Tibial artery (tissue), 4 donors: ENCODE data around the gene PTPN2.

Experiments
- DNase-seq, 2 donors: peaks; one replicate each; pipeline ENCODE4 v3.0.0-alpha.2; 2019
- H3K27ac ChIP-seq, 2 donors: fragments of 200-600 bp; sonication (generic) in 1 of 2; 1 replicate in 1 of 2; 2 replicates in 1 of 2; pipeline ENCODE4 v1.5.1; 2018 to 2019; ENCODE audit warnings: mild to moderate bottlenecking in 1 of 2
- H3K27me3 ChIP-seq, 2 donors: fragments of 200-600 bp; sonication (generic) in 1 of 2; one replicate each; pipeline versions ENCODE4 v1.5.1 to v1.6.0; 2016 to 2019
- H3K36me3 ChIP-seq, 3 donors: fragments of 200-600 bp; sonication (generic) in 2 of 3; one replicate each; pipeline ENCODE4 v1.5.1; 2016 to 2019; ENCODE audit warnings: mild to moderate bottlenecking in 2 of 3
- H3K4me1 ChIP-seq, 4 donors: fragments of 200-600 bp; sonication (generic) in 2 of 4; 1 replicate in 3 of 4; 2 replicates in 1 of 4; pipeline ENCODE4 v1.5.1; 2016 to 2019
- H3K4me3 ChIP-seq, 2 donors: fragments of 200-600 bp; sonication (generic) in 1 of 2; 1 replicate in 1 of 2; 2 replicates in 1 of 2; pipeline ENCODE4 v1.5.1; 2018 to 2019; ENCODE audit warnings: mild to moderate bottlenecking in 2 of 2
- H3K9me3 ChIP-seq, 3 donors: fragments of 200-600 bp; sonication (generic) in 1 of 3; one replicate each; pipeline ENCODE4 v1.5.1; 2016 to 2019
- CTCF ChIP-seq, 2 experiments: fragments of 200-600 bp in 1 of 2; fragments of 450-650 bp in 1 of 2; IDR thresholded peaks; one replicate each; pipeline ENCODE4 v1.5.1; 2017 to 2019; ENCODE audit warnings: antibody characterized with exemption in 2 of 2, mild to moderate bottlenecking in 1 of 2, moderate library complexity in 1 of 2
- intact Hi-C: fragments of 100-400 bp; cut with DNase I; formaldehyde crosslinking; loops from one replicate; pipeline ENCODE4 v1.15.0; 2023; ENCODE audit warnings: low total_unique reads

PTPN2 gene

GRCh38 chr18:12840382-12840781 lies 43.7 kb downstream of the PTPN2 start:
- intact Hi-C loops: no loop called here
- Histone ChIP-seq H3K27ac (no peak overlapping the region), H3K27me3 (no peaks in the 10 kb centered on the region), H3K4me3 (no peak overlapping the region), H3K9me3 (no peaks in the 10 kb centered on the region), H3K4me1 (peaks cover 0 to 20% (median 14%) of the 10 kb centered on the region in 4 donors), H3K36me3 (peaks cover 3 to 5% (median 4%) of the 10 kb centered on the region in 3 donors)
- no peak for DNase-seq
- no peak for TF ChIP-seq CTCF (IDR thresholded peaks at IDR 0.05)

DNA sequence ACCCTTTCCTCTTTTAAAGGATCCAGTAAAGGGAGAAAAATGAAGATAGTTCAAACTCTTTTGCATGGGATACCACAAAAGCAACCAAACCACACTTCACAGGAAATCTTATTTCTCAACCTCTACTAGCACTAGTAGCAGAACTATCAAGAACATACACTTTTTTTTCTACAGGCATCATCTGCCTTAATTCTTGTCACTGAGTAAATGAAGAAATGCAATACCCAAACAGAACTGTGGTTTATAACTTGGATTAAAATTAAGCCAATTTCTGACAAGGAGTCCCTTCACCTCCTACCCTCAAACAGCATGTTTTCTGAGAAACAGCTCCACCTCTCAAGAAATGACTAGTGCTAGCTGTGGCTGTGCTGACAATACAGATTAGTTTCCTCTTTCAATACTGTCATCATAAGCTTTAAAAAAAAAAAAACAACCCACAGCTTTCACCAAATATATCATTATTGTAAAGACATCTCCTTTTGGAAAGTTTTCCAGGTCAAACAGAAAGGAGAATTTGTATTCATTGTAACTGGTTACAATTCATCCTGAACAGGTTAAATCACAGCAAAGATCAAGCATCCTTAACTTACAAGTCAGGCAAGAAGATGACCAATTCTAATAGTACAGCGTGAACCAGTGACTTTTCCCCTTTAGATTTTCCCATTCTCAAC lies 44.4 kb downstream of the PTPN2 start:
- no peak overlapping the region for H3K27ac ChIP-seq
- H3K4me1 ChIP-seq: peaks cover 0 to 20% (median 14%) of the 10 kb centered on the region in 4 donors
- no peaks in the 10 kb centered on the region for H3K9me3 ChIP-seq
- no peak for TF ChIP-seq CTCF (IDR thresholded peaks at IDR 0.05)
- no peak overlapping the region for H3K4me3 ChIP-seq
- intact Hi-C loops: no loop called here
- no peaks in the 10 kb centered on the region for H3K27me3 ChIP-seq
- H3K36me3 ChIP-seq: peaks cover 3 to 5% (median 4%) of the 10 kb centered on the region in 3 donors
- DNase-seq: no peak

GRCh38 chr18:12839057-12839525 lies 44.9 kb downstream of the PTPN2 start:
- intact Hi-C loops: no loop called here
- Histone ChIP-seq H3K4me1 (peaks cover 0 to 20% (median 14%) of the 10 kb centered on the region in 4 donors), H3K27ac (no peak overlapping the region)

DNA sequence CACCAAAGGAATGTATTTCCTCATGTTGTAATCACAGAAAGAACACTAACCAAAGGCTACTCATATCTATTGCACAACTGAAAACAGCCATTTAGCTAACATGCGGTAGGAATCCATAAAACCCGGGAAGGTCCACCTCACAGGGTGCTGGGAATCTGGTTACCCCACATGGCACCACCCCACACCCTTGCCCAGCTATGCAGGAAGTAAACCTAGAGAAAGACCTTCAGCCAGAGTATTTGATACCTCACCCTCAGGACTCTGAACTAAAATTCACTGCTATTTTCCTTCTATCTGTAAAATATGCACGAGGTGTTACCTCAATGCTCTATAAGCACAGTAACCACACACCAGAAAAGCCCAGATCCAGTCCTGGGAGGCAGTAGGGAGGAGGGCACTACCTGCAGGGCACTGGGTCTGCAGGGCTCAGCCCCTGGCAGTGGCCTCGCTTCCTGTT lies 45.8 kb downstream of the PTPN2 start:
- intact Hi-C loops: no loop called here

More at GRCh38 chr18:12839057-12839525, 44.9 kb downstream of the PTPN2 start:
- peaks cover 3 to 5% (median 4%) of the 10 kb centered on the region in 3 donors for H3K36me3 ChIP-seq
- no peak for DNase-seq
- TF ChIP-seq CTCF (IDR thresholded peaks at IDR 0.05): no peak
- no peaks in the 10 kb centered on the region for H3K27me3 ChIP-seq
- no peaks in the 10 kb centered on the region for H3K9me3 ChIP-seq
- no peak overlapping the region for H3K4me3 ChIP-seq

DNA sequence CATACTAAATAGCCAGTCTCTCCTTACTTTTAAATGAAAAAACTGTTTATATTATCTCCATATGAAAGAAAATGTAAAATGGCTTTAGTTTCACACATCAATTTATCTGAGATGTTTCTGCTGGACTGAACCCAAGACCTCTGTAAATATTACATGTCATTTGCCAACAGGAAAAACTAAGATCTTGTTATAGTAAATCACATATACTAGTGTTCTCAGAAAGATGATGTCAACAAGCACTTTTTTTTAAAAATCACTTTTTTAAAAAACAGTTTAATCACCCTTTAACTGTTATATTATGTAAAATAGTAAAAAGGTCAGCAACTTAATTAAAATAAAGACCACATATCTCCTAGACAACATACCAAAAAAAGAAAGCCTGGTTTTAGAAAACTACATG lies 46.3 kb downstream of the PTPN2 start:
- H3K27ac ChIP-seq: peak overlapping the region; percentile 48 to 55
- intact Hi-C loops: no loop called here
- DNase-seq: no peak
- H3K9me3 ChIP-seq: no peaks in the 10 kb centered on the region
- no peak overlapping the region for H3K4me3 ChIP-seq
- peaks cover 0 to 20% (median 14%) of the 10 kb centered on the region in 4 donors for H3K4me1 ChIP-seq
- TF ChIP-seq CTCF (IDR thresholded peaks at IDR 0.05): no peak
- H3K36me3 ChIP-seq: peaks cover 3 to 16% (median 5%) of the 10 kb centered on the region in 3 donors
- no peaks in the 10 kb centered on the region for H3K27me3 ChIP-seq

More for the DNA sequence above, 45.8 kb downstream of the PTPN2 start:
- H3K9me3 ChIP-seq: no peaks in the 10 kb centered on the region
- no peaks in the 10 kb centered on the region for H3K27me3 ChIP-seq
- peaks cover 3 to 12% (median 5%) of the 10 kb centered on the region in 3 donors for H3K36me3 ChIP-seq
- no peak overlapping the region for H3K4me3 ChIP-seq
- H3K4me1 ChIP-seq: peaks cover 0 to 20% (median 14%) of the 10 kb centered on the region in 4 donors
- DNase-seq: peak in 1 of 2 donors; percentile 35
- no peak for TF ChIP-seq CTCF (IDR thresholded peaks at IDR 0.05)
- peak overlapping the region; percentile 48 to 55 for H3K27ac ChIP-seq
